HT-29 (cell line): ENCODE data around the gene HAPSTR1. TPM values are rescaled to one million over a fixed set of nuclear protein-coding genes. Genes with fewer than 3 reads are reported as not detected.

Experiments used
- total RNA-seq: library from RNA; depleted of rRNA; stranded (reverse); fragments of >200 nt; shearing (Covaris generic); gene quantifications from 2 replicates; pipeline ENCODE4 v1.2.3, GENCODE V29; 2014; rRNA removed

HAPSTR1 gene
- total RNA-seq, 1 experiment from 2014 or later = 31.4 TPM

Other genes with a start within 250 kb of the HAPSTR1 start
- gene CARHSP1, start 222.6 kb upstream of the HAPSTR1 start, total RNA-seq = 197 and 220 TPM in 2 replicates
- gene LITAFD, start 209.3 kb upstream of the HAPSTR1 start, total RNA-seq = not detected in 2 replicates
- gene USP7, start 127.7 kb upstream of the HAPSTR1 start, total RNA-seq = 45.8 and 64.7 TPM in 2 replicates